ENCODE results near the gene PGM2.

DNA sequence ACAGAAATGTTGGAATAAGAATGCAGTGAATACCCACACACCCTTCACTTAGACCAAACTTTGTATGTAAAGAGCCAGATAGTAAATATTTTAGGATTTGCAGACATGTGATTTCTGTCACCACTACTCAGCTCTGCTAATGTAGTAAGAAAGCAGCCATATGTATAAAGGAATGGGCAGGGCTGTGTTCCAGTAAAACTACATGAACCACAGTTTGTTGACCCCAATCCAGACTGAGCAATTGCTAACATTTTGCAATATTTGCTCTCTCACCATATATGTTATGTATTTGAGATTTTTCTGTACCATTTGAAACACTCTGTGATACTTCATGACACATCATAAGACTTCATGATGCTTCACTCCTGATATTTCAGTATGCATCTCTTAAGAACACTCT, 32.4 kb downstream of the PGM2 start:
- TF ChIP-seq RAD21 (IDR thresholded peaks at IDR 0.05; ENCODE audit: low read depth) = no peak
- no peak for TF ChIP-seq TAF1 (IDR thresholded peaks at IDR 0.05; ENCODE audit: low read depth)
- no peak for TF ChIP-seq YY1 (IDR thresholded peaks at IDR 0.05; ENCODE audit: low read depth)
- TF ChIP-seq, protein P1, sequence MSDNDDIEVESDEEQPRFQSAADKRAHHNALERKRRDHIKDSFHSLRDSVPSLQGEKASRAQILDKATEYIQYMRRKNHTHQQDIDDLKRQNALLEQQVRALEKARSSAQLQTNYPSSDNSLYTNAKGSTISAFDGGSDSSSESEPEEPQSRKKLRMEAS (IDR thresholded peaks at IDR 0.05) = no peak
- TF ChIP-seq TEAD4 (IDR thresholded peaks at IDR 0.05) = no peak
- TF ChIP-seq, protein P2, sequence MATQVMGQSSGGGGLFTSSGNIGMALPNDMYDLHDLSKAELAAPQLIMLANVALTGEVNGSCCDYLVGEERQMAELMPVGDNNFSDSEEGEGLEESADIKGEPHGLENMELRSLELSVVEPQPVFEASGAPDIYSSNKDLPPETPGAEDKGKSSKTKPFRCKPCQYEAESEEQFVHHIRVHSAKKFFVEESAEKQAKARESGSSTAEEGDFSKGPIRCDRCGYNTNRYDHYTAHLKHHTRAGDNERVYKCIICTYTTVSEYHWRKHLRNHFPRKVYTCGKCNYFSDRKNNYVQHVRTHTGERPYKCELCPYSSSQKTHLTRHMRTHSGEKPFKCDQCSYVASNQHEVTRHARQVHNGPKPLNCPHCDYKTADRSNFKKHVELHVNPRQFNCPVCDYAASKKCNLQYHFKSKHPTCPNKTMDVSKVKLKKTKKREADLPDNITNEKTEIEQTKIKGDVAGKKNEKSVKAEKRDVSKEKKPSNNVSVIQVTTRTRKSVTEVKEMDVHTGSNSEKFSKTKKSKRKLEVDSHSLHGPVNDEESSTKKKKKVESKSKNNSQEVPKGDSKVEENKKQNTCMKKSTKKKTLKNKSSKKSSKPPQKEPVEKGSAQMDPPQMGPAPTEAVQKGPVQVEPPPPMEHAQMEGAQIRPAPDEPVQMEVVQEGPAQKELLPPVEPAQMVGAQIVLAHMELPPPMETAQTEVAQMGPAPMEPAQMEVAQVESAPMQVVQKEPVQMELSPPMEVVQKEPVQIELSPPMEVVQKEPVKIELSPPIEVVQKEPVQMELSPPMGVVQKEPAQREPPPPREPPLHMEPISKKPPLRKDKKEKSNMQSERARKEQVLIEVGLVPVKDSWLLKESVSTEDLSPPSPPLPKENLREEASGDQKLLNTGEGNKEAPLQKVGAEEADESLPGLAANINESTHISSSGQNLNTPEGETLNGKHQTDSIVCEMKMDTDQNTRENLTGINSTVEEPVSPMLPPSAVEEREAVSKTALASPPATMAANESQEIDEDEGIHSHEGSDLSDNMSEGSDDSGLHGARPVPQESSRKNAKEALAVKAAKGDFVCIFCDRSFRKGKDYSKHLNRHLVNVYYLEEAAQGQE (IDR thresholded peaks at IDR 0.05; ENCODE audit: low read depth) = no peak
- TF ChIP-seq EGR1 (IDR thresholded peaks at IDR 0.05) = no peak
- no peak for TF ChIP-seq EP300 (IDR thresholded peaks at IDR 0.05; ENCODE audit: borderline replicate concordance)
- no peak for TF ChIP-seq CREB1 (IDR thresholded peaks at IDR 0.05; ENCODE audit: low read depth)
- no peak for TF ChIP-seq CEBPB (IDR thresholded peaks at IDR 0.05)
- no peak for TF ChIP-seq ZBTB7A (IDR thresholded peaks at IDR 0.05; ENCODE audit: low read depth)
- no peak for TF ChIP-seq TCF12 (IDR thresholded peaks at IDR 0.05; ENCODE audit: low read depth)
- TF ChIP-seq FOXM1 (IDR thresholded peaks at IDR 0.05; ENCODE audit: borderline replicate concordance, low read depth) = no peak
